HUES6 (cell line): ENCODE results near the gene QRSL1.
"Not testable (repeated sequence)": the region's sequence is repeated elsewhere in the genome, so short reads cannot be mapped to it uniquely, and the experiment has no call there.

ENCODE experiments used
- H3K27ac ChIP-seq: 2 replicates; pipeline ENCODE4 v1.7.0; 2013; ENCODE audit warnings: low read depth, mild to moderate bottlenecking, low read length, inconsistent platforms
- H3K27me3 ChIP-seq: 2 replicates; pipeline ENCODE4 v1.6.1; 2013; ENCODE audit warnings: low read length; ENCODE audit not compliant: control insufficient read depth, insufficient read depth
- H3K36me3 ChIP-seq: 2 replicates; pipeline ENCODE4 v1.6.1; 2013; ENCODE audit warnings: low read length; ENCODE audit not compliant: control insufficient read depth, insufficient read depth
- H3K4me1 ChIP-seq: 2 replicates; pipeline ENCODE4 v1.6.1; 2013; ENCODE audit warnings: low read length; ENCODE audit not compliant: control insufficient read depth, insufficient read depth
- H3K4me3 ChIP-seq: 2 replicates; pipeline ENCODE4 v1.5.1; 2013; ENCODE audit warnings: low read depth, low read length
- H3K9ac ChIP-seq: one replicate; pipeline ENCODE4 v1.6.1; 2013; ENCODE audit warnings: mild to moderate bottlenecking, low read length
- H3K9me3 ChIP-seq: 2 replicates; pipeline ENCODE4 v1.6.1; 2013; ENCODE audit warnings: low read depth, low read length; ENCODE audit not compliant: control insufficient read depth, insufficient read depth

The QRSL1 gene

GRCh38 chr6:106623039-106623438 is 6.3 kb upstream of the QRSL1 start:
- Histone ChIP-seq H3K9me3 (peaks cover 9% of the 10 kb centered on the region; the same call in 1 of the 2 replicates), H3K4me3 (no peak overlapping the region), H3K36me3 (peaks cover 7% of the 10 kb centered on the region; the same call in 1 of the 2 replicates), H3K9ac (no peak overlapping the region), H3K4me1 (peaks cover 26% of the 10 kb centered on the region), H3K27me3 (no peaks in the 10 kb centered on the region), H3K27ac (no peak overlapping the region)

GRCh38 chr6:106626485-106626884 is 2.9 kb upstream of the QRSL1 start:
- Histone ChIP-seq H3K36me3 (peaks cover 7% of the 10 kb centered on the region; the same call in 1 of the 2 replicates), H3K27ac (no peak overlapping the region), H3K4me1 (peaks cover 17% of the 10 kb centered on the region), H3K27me3 (no peaks in the 10 kb centered on the region), H3K9ac (no peak overlapping the region), H3K9me3 (peaks cover 9% of the 10 kb centered on the region; the same call in 1 of the 2 replicates), H3K4me3 (no peak overlapping the region)

GRCh38 chr6:106627760-106628159 is 1.6 kb upstream of the QRSL1 start:
- not testable (repeated sequence) for H3K27me3 ChIP-seq, H3K9ac ChIP-seq
- peak overlapping the region; percentile 96; the same call in 1 of the 2 replicates for H3K4me3 ChIP-seq

GRCh38 chr6:106628658-106629102 is 698 bp upstream of the QRSL1 start:
- Histone ChIP-seq H3K36me3 (no peaks in the 10 kb centered on the region), H3K4me3 (peak overlapping the region; percentile 96), H3K4me1 (peaks cover 12% of the 10 kb centered on the region), H3K27me3 (no peaks in the 10 kb centered on the region), H3K27ac (peak overlapping the region; percentile 41), H3K9ac (peak overlapping the region; percentile 96), H3K9me3 (no peaks in the 10 kb centered on the region)

More at GRCh38 chr6:106627760-106628159, 1.6 kb upstream of the QRSL1 start:
- H3K9me3 ChIP-seq, H3K36me3 ChIP-seq, H3K27ac ChIP-seq: not testable (repeated sequence)
- H3K4me1 ChIP-seq, result peaks cover 11% of the 10 kb centered on the region

- no peaks in the 10 kb centered on the region for H3K9me3 ChIP-seq
- peak overlapping the region; percentile 77 for H3K27ac ChIP-seq
- peaks cover 12% of the 10 kb centered on the region for H3K4me1 ChIP-seq
- peak overlapping the region; percentile 96 for H3K4me3 ChIP-seq
- peak overlapping the region; percentile 96 for H3K9ac ChIP-seq
- no peaks in the 10 kb centered on the region for H3K27me3 ChIP-seq
- no peaks in the 10 kb centered on the region for H3K36me3 ChIP-seq
Observed at GRCh38 chr6:106629859-106630163, 433 bp downstream of the QRSL1 start.

GRCh38 chr6:106630366-106630765 is 988 bp downstream of the QRSL1 start:
- no peaks in the 10 kb centered on the region for H3K9me3 ChIP-seq
- H3K4me3 ChIP-seq, result peak overlapping the region; percentile 96
- H3K27me3 ChIP-seq, result no peaks in the 10 kb centered on the region
- H3K9ac ChIP-seq, result peak overlapping the region; percentile 96
- H3K36me3 ChIP-seq, result no peaks in the 10 kb centered on the region
- 0 out of 2 replicates have a peak overlapping the region, but pooled peaks have one; percentile 77 for H3K27ac ChIP-seq
- peaks cover 12% of the 10 kb centered on the region for H3K4me1 ChIP-seq

GRCh38 chr6:106631346-106631745 is 2.0 kb downstream of the QRSL1 start:
- H3K4me3 ChIP-seq, result no peak overlapping the region
- H3K27me3 ChIP-seq, result no peaks in the 10 kb centered on the region
- H3K9me3 ChIP-seq, result no peaks in the 10 kb centered on the region
- H3K9ac ChIP-seq, result no peak overlapping the region
- no peaks in the 10 kb centered on the region for H3K36me3 ChIP-seq
- H3K27ac ChIP-seq, result no peak overlapping the region
- peaks cover 8% of the 10 kb centered on the region for H3K4me1 ChIP-seq

GRCh38 chr6:106634565-106634964 is 5.2 kb downstream of the QRSL1 start:
- Histone ChIP-seq H3K27ac (no peak overlapping the region), H3K4me1 (peaks cover 7% of the 10 kb centered on the region), H3K27me3 (no peaks in the 10 kb centered on the region), H3K9ac (no peak overlapping the region), H3K9me3 (no peaks in the 10 kb centered on the region), H3K36me3 (peaks cover under 1% of the 10 kb centered on the region; the same call in 1 of the 2 replicates), H3K4me3 (no peak overlapping the region)

- Histone ChIP-seq H3K9me3 (no peaks in the 10 kb centered on the region), H3K27me3 (no peaks in the 10 kb centered on the region), H3K9ac (no peak overlapping the region), H3K36me3 (peaks cover 4% of the 10 kb centered on the region; the same call in 1 of the 2 replicates), H3K4me3 (no peak overlapping the region), H3K4me1 (peaks cover 7% of the 10 kb centered on the region), H3K27ac (no peak overlapping the region)
Observed at GRCh38 chr6:106637051-106637716, 7.8 kb downstream of the QRSL1 start.

- Histone ChIP-seq H3K36me3 (peaks cover 10% of the 10 kb centered on the region), H3K27me3 (no peaks in the 10 kb centered on the region), H3K9me3 (no peaks in the 10 kb centered on the region), H3K9ac (no peak overlapping the region), H3K4me3 (no peak overlapping the region), H3K4me1 (peaks cover 6% of the 10 kb centered on the region), H3K27ac (no peak overlapping the region)
Observed at GRCh38 chr6:106637717-106638341, 8.5 kb downstream of the QRSL1 start.

GRCh38 chr6:106639812-106640211 is 10.4 kb downstream of the QRSL1 start:
- no peaks in the 10 kb centered on the region for H3K27me3 ChIP-seq
- H3K4me3 ChIP-seq, result no peak overlapping the region
- H3K9me3 ChIP-seq, result no peaks in the 10 kb centered on the region
- H3K9ac ChIP-seq, result no peak overlapping the region
- H3K4me1 ChIP-seq, result peaks cover 5% of the 10 kb centered on the region
- no peak overlapping the region for H3K27ac ChIP-seq
- peaks cover 28% of the 10 kb centered on the region for H3K36me3 ChIP-seq
